NCI-H82 (cell line): ENCODE results near the gene CDY2B.
"Not testable (repeated sequence)": the region's sequence is repeated elsewhere in the genome, so short reads cannot be mapped to it uniquely, and the experiment has no call there.

Source experiments
- DNase-seq: peaks from one replicate; lab custom pipeline; 2025; lab: John Stamatoyannopoulos, UW

Gene CDY2B

GRCh38 chrY:17880120-17880519 is at the start of gene CDY2B:
TSS of gene CDY2B (minus strand) at chrY:17880220. CDS start at chrY:17879892, 328 bp downstream.
- not testable (repeated sequence) for DNase-seq

- DNase-seq, result not testable (repeated sequence)
Observed at GRCh38 chrY:17908009-17908408, 28.0 kb upstream of the CDY2B start.

- DNase-seq, result not testable (repeated sequence)
Observed at GRCh38 chrY:17907351-17907750, 27.3 kb upstream of the CDY2B start.

- DNase-seq, result not testable (repeated sequence)
Observed at GRCh38 chrY:17881697-17882096, 1.7 kb upstream of the CDY2B start.

- not testable (repeated sequence) for DNase-seq
Observed at GRCh38 chrY:17876767-17877166, 3.3 kb downstream of the CDY2B start.

GRCh38 chrY:17875401-17875800 is 4.6 kb downstream of the CDY2B start:
- DNase-seq, result not testable (repeated sequence)

- not testable (repeated sequence) for DNase-seq
Observed at GRCh38 chrY:17871194-17871903, 8.7 kb downstream of the CDY2B start.

GRCh38 chrY:17870737-17871136 is 9.3 kb downstream of the CDY2B start:
- not testable (repeated sequence) for DNase-seq

GRCh38 chrY:17867850-17868249 is 12.2 kb downstream of the CDY2B start:
- not testable (repeated sequence) for DNase-seq

GRCh38 chrY:17860634-17861033 is 19.4 kb downstream of the CDY2B start:
- DNase-seq, result not testable (repeated sequence)

- DNase-seq, result not testable (repeated sequence)
Observed at GRCh38 chrY:17856963-17857848, 22.8 kb downstream of the CDY2B start.

GRCh38 chrY:17856508-17856907 is 23.5 kb downstream of the CDY2B start:
- DNase-seq, result not testable (repeated sequence)

GRCh38 chrY:17849131-17849530 is 30.9 kb downstream of the CDY2B start:
- DNase-seq, result not testable (repeated sequence)

- DNase-seq, result not testable (repeated sequence)
Observed at GRCh38 chrY:17832149-17832548, 47.9 kb downstream of the CDY2B start.
